ENCODE data around the gene MRPS34.

Gene MRPS34

DNA sequence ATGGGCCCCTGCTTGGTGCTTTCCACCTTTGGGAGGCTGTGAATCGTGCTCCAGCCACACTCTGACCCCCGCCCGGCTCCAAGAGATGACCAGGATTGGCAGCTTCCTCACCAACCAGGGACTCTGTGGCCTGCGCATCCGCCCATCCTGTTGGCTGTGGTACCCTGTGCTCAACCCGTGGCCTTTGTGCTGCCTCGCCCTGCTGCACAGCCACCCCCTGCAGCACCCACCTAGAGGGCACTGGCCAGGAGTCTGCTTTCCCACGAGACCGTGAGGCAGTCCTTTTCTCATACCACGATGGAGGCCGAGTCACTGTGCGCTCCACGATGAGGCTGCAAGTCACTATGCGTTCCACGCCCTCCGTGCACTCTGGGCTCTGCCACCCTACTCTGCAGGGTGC is 21.0 kb downstream of the MRPS34 start:
- TF ChIP-seq, protein P1, sequence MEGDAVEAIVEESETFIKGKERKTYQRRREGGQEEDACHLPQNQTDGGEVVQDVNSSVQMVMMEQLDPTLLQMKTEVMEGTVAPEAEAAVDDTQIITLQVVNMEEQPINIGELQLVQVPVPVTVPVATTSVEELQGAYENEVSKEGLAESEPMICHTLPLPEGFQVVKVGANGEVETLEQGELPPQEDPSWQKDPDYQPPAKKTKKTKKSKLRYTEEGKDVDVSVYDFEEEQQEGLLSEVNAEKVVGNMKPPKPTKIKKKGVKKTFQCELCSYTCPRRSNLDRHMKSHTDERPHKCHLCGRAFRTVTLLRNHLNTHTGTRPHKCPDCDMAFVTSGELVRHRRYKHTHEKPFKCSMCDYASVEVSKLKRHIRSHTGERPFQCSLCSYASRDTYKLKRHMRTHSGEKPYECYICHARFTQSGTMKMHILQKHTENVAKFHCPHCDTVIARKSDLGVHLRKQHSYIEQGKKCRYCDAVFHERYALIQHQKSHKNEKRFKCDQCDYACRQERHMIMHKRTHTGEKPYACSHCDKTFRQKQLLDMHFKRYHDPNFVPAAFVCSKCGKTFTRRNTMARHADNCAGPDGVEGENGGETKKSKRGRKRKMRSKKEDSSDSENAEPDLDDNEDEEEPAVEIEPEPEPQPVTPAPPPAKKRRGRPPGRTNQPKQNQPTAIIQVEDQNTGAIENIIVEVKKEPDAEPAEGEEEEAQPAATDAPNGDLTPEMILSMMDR (IDR thresholded peaks at IDR 0.05; ENCODE audit: low read depth, low read length), result no peak
- in situ Hi-C loops (cut with HindIII; ENCODE audit: low sequenced_read_pairs), result no loop called here
- H3K4me3 ChIP-seq (ENCODE audit: low read depth, low read length), result no peak overlapping the region
- DNase-seq (ENCODE audit: low read depth, low spot score), result no peak

DNA sequence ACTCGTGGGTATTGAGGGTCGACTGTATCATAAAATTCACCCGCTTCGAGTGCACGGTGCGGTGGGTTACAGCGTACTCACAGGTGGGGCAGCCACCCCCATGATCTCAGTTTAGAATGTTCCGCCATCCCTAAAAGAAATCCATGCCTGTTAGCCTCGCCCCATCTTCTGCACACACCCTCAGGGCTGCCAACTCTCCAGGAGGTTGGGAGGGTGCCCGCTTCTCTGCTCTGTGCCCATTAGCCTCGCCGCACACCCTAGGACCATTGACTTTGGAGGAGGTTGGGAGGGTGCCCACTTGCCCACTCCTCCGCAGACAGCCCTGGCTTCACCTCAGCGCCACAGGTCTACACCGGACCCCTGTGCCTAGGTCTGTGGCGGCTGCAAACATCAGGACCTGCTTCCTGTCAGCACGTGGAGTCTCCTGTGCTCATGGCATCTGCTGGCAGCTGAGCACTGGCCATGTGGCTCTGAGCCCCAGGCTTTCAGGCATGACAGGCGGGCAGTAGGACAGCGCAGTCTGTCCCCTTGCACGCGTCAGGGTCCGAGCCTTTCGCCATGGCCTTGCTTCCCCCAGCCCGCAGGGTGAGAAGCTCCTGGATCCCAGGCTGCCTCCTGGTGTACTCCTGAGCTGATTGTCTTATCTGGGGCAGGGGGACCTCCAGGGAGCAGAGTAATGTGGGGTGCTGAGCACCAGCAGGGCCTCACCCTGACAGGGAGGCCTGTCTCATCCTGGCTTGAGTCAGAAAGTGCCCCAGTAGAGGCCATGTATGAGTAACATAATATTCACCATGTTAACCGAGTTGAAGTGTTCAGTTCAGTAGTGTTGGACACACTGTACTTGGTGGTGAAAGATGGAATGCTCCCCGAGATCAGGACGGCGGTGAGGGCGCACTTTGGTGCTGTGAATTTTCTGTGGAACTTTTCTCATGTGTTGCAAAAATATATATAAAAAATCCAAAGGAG is 23.5 kb downstream of the MRPS34 start:
- no peak overlapping the region for H3K4me3 ChIP-seq (ENCODE audit: low read depth, low read length)
- TF ChIP-seq, protein P1 (IDR thresholded peaks at IDR 0.05; ENCODE audit: low read depth, low read length), result no peak
- in situ Hi-C loops (cut with HindIII; ENCODE audit: low sequenced_read_pairs), result no loop called here
- DNase-seq (ENCODE audit: low read depth, low spot score), result no peak

DNA sequence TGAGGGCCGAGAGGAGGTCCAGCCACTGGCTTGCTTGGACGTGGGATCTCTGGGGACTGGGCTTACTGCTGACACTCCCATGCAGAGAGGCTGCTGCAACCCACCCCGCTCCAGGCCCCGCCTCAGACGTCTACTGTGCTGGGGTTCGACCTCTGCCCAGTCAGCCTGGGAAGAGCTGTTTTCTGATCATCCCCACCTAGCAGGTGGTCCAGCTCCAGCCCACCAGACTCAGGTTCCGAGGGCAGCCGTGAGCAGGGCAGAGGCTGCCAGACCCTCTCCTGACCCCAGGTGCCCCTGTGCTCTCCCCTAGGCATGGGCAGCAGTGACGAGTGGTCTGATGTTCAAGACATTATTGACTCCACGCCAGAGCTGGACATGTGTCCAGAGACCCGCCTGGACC is 25.0 kb downstream of the MRPS34 start:
- in situ Hi-C loops (cut with HindIII; ENCODE audit: low sequenced_read_pairs), result no loop called here
- no peak overlapping the region for H3K4me3 ChIP-seq (ENCODE audit: low read depth, low read length)
- TF ChIP-seq, protein P1 (IDR thresholded peaks at IDR 0.05; ENCODE audit: low read depth, low read length), result no peak
- no peak for DNase-seq (ENCODE audit: low read depth, low spot score)

DNA sequence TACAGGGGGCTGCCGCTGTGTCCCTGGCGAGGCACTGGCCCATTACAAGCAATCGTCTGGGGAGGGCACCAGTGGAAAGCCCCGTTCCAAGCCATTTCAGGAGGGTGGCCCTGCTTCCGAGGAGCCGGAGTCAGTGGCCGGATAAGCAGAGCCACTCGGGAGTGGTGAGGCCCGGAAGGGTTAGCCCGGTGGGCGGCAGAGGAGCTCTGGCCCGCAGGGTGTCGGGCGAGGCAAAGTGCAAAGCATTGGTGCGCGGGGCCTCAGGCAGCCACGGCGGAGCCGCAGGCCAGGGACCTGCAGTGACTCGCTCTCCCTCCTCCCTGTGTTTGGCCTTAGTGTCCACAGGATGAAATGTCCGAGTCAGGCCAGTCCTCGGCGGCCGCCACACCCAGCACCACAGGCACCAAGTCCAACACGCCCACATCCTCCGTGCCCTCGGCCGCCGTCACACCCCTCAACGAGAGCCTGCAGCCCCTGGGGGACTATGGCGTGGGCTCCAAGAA is 26.2 kb downstream of the MRPS34 start:
- no peak overlapping the region for H3K4me3 ChIP-seq (ENCODE audit: low read depth, low read length)
- in situ Hi-C loops (cut with HindIII; ENCODE audit: low sequenced_read_pairs), result no loop called here
- TF ChIP-seq, protein P1 (IDR thresholded peaks at IDR 0.05; ENCODE audit: low read depth, low read length), result no peak
- DNase-seq (ENCODE audit: low read depth, low spot score), result no peak

DNA sequence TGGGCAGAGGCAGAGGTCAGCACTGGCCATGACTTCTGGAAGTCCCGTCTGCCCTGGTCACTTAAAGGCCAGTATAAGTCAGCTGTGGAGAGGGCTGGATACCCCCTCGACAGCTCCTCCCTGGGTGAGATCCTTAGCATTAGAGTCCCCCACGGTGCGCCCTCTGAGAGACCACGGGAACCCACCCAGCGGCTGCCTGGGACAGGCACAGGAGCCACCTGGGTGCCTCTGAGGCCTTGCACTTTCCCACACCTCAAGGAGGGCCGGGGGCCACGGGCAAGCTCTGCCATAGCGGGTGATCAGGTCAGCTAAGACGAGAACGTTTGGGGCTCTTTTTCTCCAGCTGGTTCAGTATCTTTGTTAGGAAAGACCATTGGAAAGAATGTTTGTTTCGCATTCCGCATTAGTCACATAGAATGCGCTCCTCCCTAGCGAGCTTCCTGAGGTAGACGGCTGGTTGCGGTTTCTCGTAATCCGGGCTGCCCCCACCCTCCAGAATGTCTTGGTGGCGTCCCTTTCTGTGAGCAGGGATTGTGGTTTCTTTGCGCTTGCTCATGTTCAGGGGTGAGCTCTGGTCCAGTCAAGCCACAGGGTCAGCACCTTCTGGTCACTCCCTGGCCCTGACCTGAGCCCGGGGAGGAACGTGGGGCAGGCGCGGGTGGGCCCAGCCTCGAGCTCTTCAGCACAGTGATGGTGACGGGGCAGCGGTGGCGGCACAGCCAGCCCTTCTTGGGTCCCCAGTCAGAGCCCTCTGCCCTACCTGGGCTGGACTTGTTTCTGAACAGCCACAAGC is 26.8 kb downstream of the MRPS34 start:
- DNase-seq (ENCODE audit: low read depth, low spot score), result peak; percentile 92
- TF ChIP-seq, protein P1 (IDR thresholded peaks at IDR 0.05; ENCODE audit: low read depth, low read length), result no peak
- in situ Hi-C loops (cut with HindIII; ENCODE audit: low sequenced_read_pairs), result no loop called here
- H3K4me3 ChIP-seq (ENCODE audit: low read depth, low read length), result peak overlapping the region; percentile 20

DNA sequence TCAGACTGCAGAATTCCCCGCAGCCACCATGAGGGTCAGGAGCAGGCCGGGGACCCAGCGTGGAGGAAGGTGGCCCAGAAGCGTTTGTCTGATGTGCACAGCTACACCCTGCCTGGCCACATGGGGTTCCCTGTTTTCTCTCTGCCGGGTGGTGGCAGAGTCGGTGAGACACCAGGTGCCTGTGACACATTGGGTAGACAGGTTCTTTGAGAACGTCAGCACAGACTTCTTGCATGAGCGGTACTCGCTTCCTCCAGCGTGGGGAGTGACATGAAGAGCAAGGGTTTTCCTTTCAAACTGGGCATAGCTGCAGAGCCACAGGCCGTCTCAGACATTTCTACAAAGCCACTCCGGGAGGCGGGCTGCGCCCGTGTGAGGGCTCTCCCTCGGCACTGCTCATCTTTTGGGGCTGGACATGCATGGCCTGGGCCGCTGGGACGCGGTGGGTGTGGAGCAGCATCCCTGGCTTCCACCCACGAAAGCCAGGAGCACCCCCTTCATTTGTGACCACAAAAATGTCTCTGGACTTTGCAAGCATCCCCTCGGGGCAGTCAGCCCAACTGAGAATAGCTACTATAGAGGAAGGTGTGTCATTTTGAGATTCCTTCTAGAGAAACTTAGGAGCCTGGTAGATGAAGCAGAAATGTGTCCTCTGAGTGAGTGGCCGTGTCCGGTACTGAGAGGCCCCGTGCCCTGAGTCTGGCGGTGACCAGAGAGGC is 27.6 kb downstream of the MRPS34 start:
- in situ Hi-C loops (cut with HindIII; ENCODE audit: low sequenced_read_pairs), result no loop called here
- TF ChIP-seq, protein P1 (IDR thresholded peaks at IDR 0.05; ENCODE audit: low read depth, low read length), result no peak
- peak; percentile 77 for DNase-seq (ENCODE audit: low read depth, low spot score)
- H3K4me3 ChIP-seq (ENCODE audit: low read depth, low read length), result peak overlapping the region; percentile 20
